GM23248 (cell line): ENCODE data around the gene LBHD2. TPM values are rescaled to one million over a fixed set of nuclear protein-coding genes. Genes with fewer than 3 reads are reported as not detected.
A peak's percentile ranks its signal among the peaks of the same experiment; 100 is the strongest.

Source experiments
- DNase-seq: peaks from one replicate; pipeline ENCODE4 v3.0.0-alpha.2; 2015
- H2AFZ ChIP-seq: fragments of 200-600 bp; sonication (generic); 2 replicates; pipeline ENCODE4 v1.6.1; 2016; ENCODE audit warnings: antibody characterized with exemption
- H3F3A ChIP-seq: fragments of 200-600 bp; sonication (generic); 2 replicates; pipeline ENCODE4 v1.6.1; 2016; ENCODE audit warnings: mild to moderate bottlenecking, antibody characterized with exemption, mixed run types; ENCODE audit not compliant: insufficient read depth
- H3K27ac ChIP-seq: fragments of 200-600 bp; sonication (generic); 2 replicates; pipeline ENCODE4 v1.5.1; 2016; ENCODE audit warnings: mild to moderate bottlenecking
- H3K27me3 ChIP-seq: fragments of 200-600 bp; sonication (generic); replicated peaks from 2 replicates; pipeline ENCODE4 v1.6.1; 2016; ENCODE audit warnings: mild to moderate bottlenecking; ENCODE audit not compliant: insufficient read depth
- H3K36me3 ChIP-seq: fragments of 200-600 bp; sonication (generic); 2 replicates; pipeline ENCODE4 v1.6.1; 2016; ENCODE audit warnings: low read depth, mild to moderate bottlenecking
- H3K4me1 ChIP-seq: fragments of 200-600 bp; sonication (generic); 2 replicates; pipeline ENCODE4 v1.6.1; 2016; ENCODE audit warnings: mild to moderate bottlenecking; ENCODE audit not compliant: insufficient read depth
- H3K4me2 ChIP-seq: fragments of 200-600 bp; sonication (generic); one replicate; pipeline ENCODE4 v1.6.1; 2016; ENCODE audit warnings: mild to moderate bottlenecking; ENCODE audit not compliant: unreplicated experiment
- H3K4me3 ChIP-seq: fragments of 200-600 bp; sonication (generic); 2 replicates; pipeline ENCODE4 v1.5.1; 2016; ENCODE audit warnings: mild to moderate bottlenecking
- H3K79me2 ChIP-seq: fragments of 200-600 bp; sonication (generic); 2 replicates; pipeline ENCODE4 v1.6.1; 2016; ENCODE audit warnings: mild to moderate bottlenecking; ENCODE audit not compliant: insufficient read depth
- H3K9ac ChIP-seq: fragments of 200-600 bp; sonication (generic); 2 replicates; pipeline ENCODE4 v1.6.1; 2016; ENCODE audit warnings: mild to moderate bottlenecking
- H3K9me2 ChIP-seq: fragments of 200-600 bp; sonication (generic); 2 replicates; pipeline ENCODE4 v1.6.1; 2016; ENCODE audit warnings: mixed run types, mild to moderate bottlenecking, moderate library complexity; ENCODE audit not compliant: insufficient read depth
- H3K9me3 ChIP-seq: fragments of 200-600 bp; sonication (generic); one replicate; pipeline ENCODE4 v1.6.1; 2017; ENCODE audit warnings: low read depth
- H4K20me1 ChIP-seq: fragments of 200-600 bp; sonication (generic); 2 replicates; pipeline ENCODE4 v1.6.0; 2016; ENCODE audit not compliant: insufficient read depth
- EZH2 ChIP-seq: fragments of 200-600 bp; sonication (generic); IDR thresholded peaks from 2 replicates; pipeline ENCODE4 v1.6.1; 2018; ENCODE audit warnings: antibody characterized with exemption, mild to moderate bottlenecking; ENCODE audit not compliant: insufficient read depth, poor library complexity, severe bottlenecking
- EZH2phosphoT487 ChIP-seq: fragments of 200-600 bp; sonication (generic); IDR thresholded peaks from 2 replicates; pipeline ENCODE4 v1.6.1; 2018; ENCODE audit warnings: antibody characterized with exemption, moderate library complexity, mild to moderate bottlenecking, low read depth; ENCODE audit not compliant: insufficient read depth
- WGBS, 2 experiments: methylation state at CpG; one replicate each; pipeline ENCODE4 v1.1.6; 2015 to 2017; ENCODE audit warnings: low lambda C conversion rate in 2 of 2, low coverage in 1 of 2; ENCODE audit errors: missing lambda C conversion rate in 2 of 2; 5-methylcytosine and 5-hydroxymethylcytosine counted together
- in situ Hi-C: fragments of 300-500 bp; cut with MboI; formaldehyde crosslinking; loops from 2 replicates; pipeline ENCODE4 v1.15.0; 2020
- polyA plus RNA-seq: library from polyadenylated mRNA; unstranded; fragments of >200 nt; fragmentation: Nextera tagmentation; extraction: Ambion mirVana; gene quantifications from 2 replicates; pipeline ENCODE4 v1.2.1, GENCODE V29; 2016
- total RNA-seq: library from RNA; depleted of rRNA; stranded (reverse); fragments of >200 nt; shearing (Covaris generic); gene quantifications from 2 replicates; pipeline ENCODE4 v1.2.3, GENCODE V29; 2014

LBHD2 gene
- total and polyA plus RNA-seq, 2 experiments from 2014 or later, result not detected

- no peak overlapping the region for H3K9ac ChIP-seq
- no peaks in the 10 kb centered on the region for H3K36me3 ChIP-seq
- H3K27me3 ChIP-seq, result no peaks in the 10 kb centered on the region
- 27 to 29% methylated on average over 17 to 18 of the region's 18 CpGs for WGBS, 2 experiments
- H3K4me2 ChIP-seq, result no peak overlapping the region
- no peak overlapping the region for H2AFZ ChIP-seq
- H3K4me1 ChIP-seq, result no peaks in the 10 kb centered on the region
- H3K9me2 ChIP-seq, result no peaks in the 10 kb centered on the region
- in situ Hi-C loops, result no loop called here
- TF ChIP-seq EZH2 (no peak), EZH2phosphoT487 (no peak)
- H3K79me2 ChIP-seq, result no peaks in the 10 kb centered on the region
- no peak overlapping the region for H3K4me3 ChIP-seq
- H3K9me3 ChIP-seq, result no peaks in the 10 kb centered on the region
- no peaks in the 10 kb centered on the region for H4K20me1 ChIP-seq
- DNase-seq, result peak; percentile 43
- no peaks in the 10 kb centered on the region for H3F3A ChIP-seq
- H3K27ac ChIP-seq, result no peak overlapping the region
Measured at GRCh38 chr14:103121121-103121845, 37.3 kb downstream of the LBHD2 start.

- Histone ChIP-seq H3F3A (no peaks in the 10 kb centered on the region), H4K20me1 (no peaks in the 10 kb centered on the region), H3K9ac (no peak overlapping the region), H3K27me3 (no peaks in the 10 kb centered on the region), H3K9me2 (no peaks in the 10 kb centered on the region), H3K79me2 (no peaks in the 10 kb centered on the region), H3K27ac (no peak overlapping the region), H2AFZ (peak overlapping the region; percentile 68), H3K36me3 (no peaks in the 10 kb centered on the region), H3K4me2 (peak overlapping the region; percentile 3), H3K4me3 (no peak overlapping the region; the same call in 1 of the 2 replicates), H3K9me3 (no peaks in the 10 kb centered on the region), H3K4me1 (no peaks in the 10 kb centered on the region)
- 7 to 8% methylated on average over 21 to 23 of the region's 23 CpGs for WGBS, 2 experiments
- DNase-seq, result peak; percentile 63
- in situ Hi-C loops, result no loop called here
- TF ChIP-seq EZH2phosphoT487 (no peak), EZH2 (no peak)
Measured at GRCh38 chr14:103121846-103122584, 38.0 kb downstream of the LBHD2 start.

GRCh38 chr14:103122585-103122946, 38.6 kb downstream of the LBHD2 start:
- no peaks in the 10 kb centered on the region for H3K9me2 ChIP-seq
- in situ Hi-C loops, result no loop called here
- DNase-seq, result peak; percentile 24
- no peak overlapping the region for H3K4me2 ChIP-seq
- H3K4me1 ChIP-seq, result no peaks in the 10 kb centered on the region
- H3F3A ChIP-seq, result no peaks in the 10 kb centered on the region
- peak overlapping the region; percentile 71 for H3K9ac ChIP-seq
- WGBS, 2 experiments, result 32% methylated on average over 15 of the region's 15 CpGs
- no peaks in the 10 kb centered on the region for H3K36me3 ChIP-seq
- no peak for TF ChIP-seq EZH2
- TF ChIP-seq EZH2phosphoT487, result no peak
- no peaks in the 10 kb centered on the region for H3K9me3 ChIP-seq
- H3K27ac ChIP-seq, result no peak overlapping the region
- H4K20me1 ChIP-seq, result no peaks in the 10 kb centered on the region
- H2AFZ ChIP-seq, result peak overlapping the region; percentile 68
- no peaks in the 10 kb centered on the region for H3K79me2 ChIP-seq
- no peaks in the 10 kb centered on the region for H3K27me3 ChIP-seq
- peak overlapping the region; percentile 64; the same call in 1 of the 2 replicates for H3K4me3 ChIP-seq

GRCh38 chr14:103122947-103123633, 39.1 kb downstream of the LBHD2 start, which contains the start of gene TNFAIP2:
TNFAIP2 (plus strand) TSS chr14:103123461; CDS start chr14:103126458, 2,997 bp downstream.
- no peaks in the 10 kb centered on the region for H3K36me3 ChIP-seq
- H3K27ac ChIP-seq, result no peak within 1 kb of the TSS

More at GRCh38 chr14:103122947-103123633, 39.1 kb downstream of the LBHD2 start, which contains the start of gene TNFAIP2:
- Histone ChIP-seq H3K4me2 (peak within 1 kb of the TSS; percentile 54), H3K27me3 (no peaks in the 10 kb centered on the region), H3K4me1 (no peaks in the 10 kb centered on the region), H2AFZ (peak within 1 kb of the TSS; percentile 68), H3K9ac (peak within 1 kb of the TSS; percentile 71), H3K79me2 (no peaks in the 10 kb centered on the region), H3F3A (no peaks in the 10 kb centered on the region), H3K9me3 (no peaks in the 10 kb centered on the region), H4K20me1 (no peaks in the 10 kb centered on the region), H3K9me2 (no peaks in the 10 kb centered on the region), H3K4me3 (peak within 1 kb of the TSS; percentile 64)
- DNase-seq, result peak; percentile 64
- WGBS, 2 experiments, result 2 to 5% methylated on average over 22 to 61 of the region's 74 CpGs
- in situ Hi-C loops, result no loop called here
- TF ChIP-seq EZH2 (no peak), EZH2phosphoT487 (no peak)
